NOMO-1 treated with dmso at 0.1 percent for 144 hours (cell line): ENCODE data around the gene PPP1R1A.

Experiments
- DNase-seq: peaks from one replicate; lab custom pipeline; 2025; ENCODE audit not compliant: unreplicated experiment; lab: John Stamatoyannopoulos, UW

PPP1R1A gene

DNA sequence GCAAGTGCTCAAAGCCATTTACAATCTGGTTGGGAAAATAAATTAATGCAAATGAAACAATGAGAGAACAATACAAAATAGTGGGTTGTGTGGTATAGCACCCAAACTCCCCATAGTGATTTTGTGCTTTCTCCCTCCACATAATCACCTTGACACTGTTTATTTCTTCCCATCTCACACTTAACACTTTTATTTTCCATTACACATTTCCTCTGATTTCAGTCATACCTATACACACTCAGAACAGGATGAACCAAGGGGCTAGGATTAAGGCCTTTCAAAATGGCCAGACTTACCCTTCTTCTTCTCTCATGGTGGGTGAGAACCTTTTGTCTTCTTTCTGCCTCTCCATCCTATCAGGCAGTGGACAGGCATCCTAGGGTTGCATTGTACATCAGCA, 53.0 kb downstream of the PPP1R1A start:
- no peak for DNase-seq

DNA sequence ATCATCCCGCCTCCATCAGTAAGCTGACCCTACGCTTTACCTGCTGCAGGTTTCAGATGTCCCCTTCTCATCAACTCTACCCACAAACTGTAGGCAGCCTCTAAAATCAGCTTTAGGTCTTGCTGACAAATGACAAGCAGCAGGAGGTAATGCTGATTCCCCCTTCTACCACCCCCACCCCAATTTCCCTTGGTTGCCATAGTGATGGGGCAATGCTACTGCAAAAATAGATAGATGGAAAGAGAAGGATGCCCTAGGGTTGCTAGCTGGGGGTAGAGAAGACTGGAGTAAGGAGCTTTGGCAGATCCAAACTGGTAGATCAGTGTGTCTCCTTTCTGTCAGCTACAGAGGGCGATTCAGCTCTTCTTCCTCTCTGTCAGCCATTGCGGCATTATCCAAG, 58.9 kb downstream of the PPP1R1A start:
- no peak for DNase-seq
